Stimulated activated CD8-positive, alpha-beta memory T cell treated with anti-CD3 and anti-CD28 coated beads, Interleukin-2, amount 100 ng/mL, for 48 hours (primary cell): ENCODE results near the gene NDUFS5.
"Not testable (repeated sequence)": the region's sequence is repeated elsewhere in the genome, so short reads cannot be mapped to it uniquely, and the experiment has no call there.

Experiments
- DNase-seq, 2 donors: peaks; one replicate each; pipeline ENCODE4 v3.0.0-alpha.2; 2020; ENCODE audit warnings: low read depth in 2 of 2

NDUFS5 gene

DNA sequence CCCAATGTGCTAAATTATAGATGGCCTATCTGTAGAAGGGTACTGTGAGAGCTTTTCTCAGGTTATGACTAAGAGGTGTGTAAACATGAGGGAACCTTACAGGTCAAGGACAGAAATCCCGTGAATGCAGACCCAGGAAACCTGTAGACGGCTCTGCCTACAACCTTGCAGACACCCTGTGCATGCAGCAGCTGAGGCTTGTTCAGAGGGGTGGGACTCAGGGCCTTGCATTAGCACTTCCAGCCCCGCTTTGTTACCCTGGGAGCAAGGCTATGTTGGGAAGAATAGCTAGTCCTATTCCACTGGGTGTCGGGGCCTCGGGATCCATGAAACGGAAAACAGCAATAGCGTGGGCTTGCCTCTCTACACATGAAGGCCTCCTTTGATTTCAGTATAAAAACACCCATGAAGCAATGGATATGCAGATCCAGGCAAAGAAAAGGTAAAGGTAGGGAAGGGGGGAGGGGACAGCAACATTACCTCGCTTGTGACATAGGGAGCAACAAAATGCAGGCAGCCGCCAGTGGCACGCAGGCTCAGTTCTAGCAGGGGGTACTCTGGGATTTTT is 9.5 kb upstream of the NDUFS5 start:
- DNase-seq, result no peak

DNA sequence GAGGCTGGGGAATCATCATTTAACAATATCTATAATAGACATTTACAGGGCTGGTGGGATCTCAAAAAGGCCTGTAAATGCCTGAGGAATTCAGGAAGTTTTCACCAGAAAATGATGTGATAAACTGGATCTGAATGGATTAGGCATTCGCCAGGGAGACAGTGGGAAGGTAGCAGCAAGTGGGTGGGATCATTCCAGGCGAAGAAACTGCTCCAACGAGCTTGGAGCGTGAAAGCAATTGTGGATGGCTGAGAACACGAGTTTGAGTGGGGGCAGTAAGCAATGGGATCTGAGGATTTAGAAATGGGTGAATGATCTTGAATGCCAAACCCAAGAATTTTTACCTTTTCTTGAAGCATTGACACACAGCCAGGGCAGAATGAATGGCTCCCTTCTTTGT is 8.9 kb upstream of the NDUFS5 start:
- no peak for DNase-seq

DNA sequence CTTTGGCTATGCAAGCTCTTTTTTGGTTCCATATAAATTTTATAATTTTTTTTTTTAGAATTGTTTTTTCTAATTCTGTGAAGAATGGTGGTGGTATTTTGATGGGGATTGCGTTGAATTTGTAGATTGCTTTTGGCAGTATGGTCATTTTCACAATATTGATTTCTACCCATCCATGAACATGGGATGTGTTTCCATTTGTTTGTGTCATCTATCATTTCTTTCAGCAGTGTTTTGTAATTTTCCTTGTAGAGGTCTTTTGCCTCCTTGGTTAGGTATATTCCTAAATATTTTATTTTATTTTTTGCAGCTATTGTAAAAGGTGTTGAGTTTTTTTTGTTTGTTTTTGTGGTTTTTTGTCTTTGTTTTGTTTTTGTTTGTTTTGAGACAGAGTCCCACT is 5.7 kb upstream of the NDUFS5 start:
- not testable (repeated sequence) for DNase-seq

DNA sequence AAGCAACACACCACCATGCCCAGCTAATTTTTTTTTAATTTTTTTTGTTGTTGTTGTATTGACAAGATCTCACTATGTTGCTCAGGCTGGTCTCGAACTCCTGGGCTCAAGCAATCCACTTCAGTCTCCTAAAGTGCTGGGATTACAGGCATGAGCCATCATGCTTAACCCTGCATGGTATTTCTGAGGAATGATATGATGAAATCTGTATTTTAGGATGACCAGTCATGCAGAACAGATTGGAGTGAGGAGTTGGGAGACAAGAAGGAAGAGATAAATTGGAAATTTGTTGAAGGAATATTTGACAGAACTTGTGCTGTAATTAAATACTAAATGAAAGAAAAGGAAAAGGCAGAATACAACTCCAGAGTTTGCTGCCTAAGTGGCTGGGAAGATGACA is 4.7 kb upstream of the NDUFS5 start:
- no peak for DNase-seq

DNA sequence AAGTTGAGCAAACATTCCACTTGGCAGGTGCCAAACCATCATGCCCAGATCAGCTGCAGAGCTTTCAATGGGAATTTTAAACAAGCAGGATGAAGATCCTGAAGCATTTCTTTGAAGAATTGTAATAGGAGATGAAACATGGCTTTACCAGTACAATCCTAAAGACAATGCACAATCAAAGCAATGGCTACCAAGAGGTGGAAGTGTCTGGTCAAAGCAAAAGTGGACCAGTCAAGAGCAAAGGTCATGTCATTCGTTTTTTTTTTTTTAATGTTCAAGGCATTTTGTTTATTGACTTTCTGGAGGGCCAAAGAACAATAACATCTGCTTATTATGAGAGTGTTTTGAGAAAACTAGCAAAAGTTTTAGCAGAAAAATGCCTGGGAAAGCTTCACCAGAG is 3.0 kb upstream of the NDUFS5 start:
- DNase-seq, result no peak

DNA sequence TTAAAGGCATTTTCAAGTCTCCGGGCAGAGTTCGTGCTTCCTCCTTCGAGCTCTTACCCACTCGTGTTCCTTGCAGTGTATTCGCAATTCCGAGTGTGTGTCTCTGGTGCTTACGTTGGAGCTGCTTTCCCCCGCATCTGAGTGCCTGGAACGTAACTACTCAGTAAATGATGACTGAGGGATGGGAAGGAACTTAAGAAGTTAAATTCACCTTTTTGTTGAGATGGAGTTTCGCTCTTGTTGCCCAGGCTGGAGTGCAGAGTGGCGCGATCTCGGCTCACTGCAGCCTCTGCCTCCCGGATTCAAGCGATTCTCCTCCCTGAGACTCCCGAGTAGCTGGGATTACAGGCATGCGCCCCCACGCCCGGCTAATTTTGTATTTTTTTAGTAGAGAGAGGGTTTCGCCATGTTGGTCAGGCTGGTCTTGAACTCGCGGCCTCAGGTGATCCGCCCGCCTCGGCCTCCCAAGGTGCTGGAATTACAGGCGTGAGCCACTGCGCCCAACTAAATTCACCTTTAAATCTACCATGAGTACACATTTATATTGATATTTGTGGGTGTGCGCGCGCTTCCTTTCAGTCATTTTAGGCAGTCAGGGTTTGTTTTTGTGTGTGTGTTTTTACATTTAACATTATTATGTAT is 837 bp downstream of the NDUFS5 start:
- DNase-seq, result no peak

DNA sequence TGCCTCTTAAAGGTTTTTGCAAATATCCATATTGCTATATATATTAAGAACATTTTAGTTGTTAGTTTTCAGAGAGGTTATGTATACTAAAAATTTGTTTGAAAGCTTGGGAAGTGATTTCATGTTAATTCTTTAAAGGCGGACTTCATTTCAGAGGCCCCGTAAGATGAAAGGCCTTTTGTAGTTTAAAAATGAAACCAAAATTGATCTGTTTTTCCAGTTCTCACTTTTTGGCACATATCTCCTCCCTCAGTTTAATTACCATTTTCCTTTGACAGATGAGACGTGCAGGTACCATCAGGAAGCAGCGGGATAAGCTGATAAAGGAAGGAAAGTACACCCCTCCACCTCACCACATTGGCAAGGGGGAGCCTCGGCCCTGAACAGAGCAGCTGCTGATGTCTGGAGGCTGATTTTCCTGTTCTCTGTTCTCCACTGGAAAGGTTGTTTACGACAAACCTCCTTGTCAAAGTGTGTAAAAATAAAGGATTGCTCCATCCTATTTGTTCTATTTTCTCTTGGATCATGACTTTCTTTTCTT is 8.0 kb downstream of the NDUFS5 start:
- no peak for DNase-seq

DNA sequence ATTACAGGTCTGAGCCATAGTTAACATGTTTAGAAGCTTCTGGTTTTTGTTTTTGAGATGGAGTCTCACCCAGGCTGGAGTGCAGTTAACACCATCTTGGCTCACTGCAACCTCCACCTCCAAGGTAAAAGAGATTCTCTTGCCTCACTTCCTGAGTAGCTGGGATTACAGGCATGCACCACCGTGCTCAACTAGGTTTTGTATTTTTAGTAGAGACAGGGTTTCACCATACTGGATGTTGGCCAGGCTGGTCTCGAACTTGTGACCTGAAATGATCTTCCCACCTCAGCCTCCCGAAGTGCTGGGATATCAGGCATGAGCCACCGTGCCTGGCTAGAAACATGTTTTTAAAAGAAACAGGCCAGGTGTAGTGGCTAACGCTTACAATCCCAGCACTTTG is 10.5 kb downstream of the NDUFS5 start:
- no peak for DNase-seq

DNA sequence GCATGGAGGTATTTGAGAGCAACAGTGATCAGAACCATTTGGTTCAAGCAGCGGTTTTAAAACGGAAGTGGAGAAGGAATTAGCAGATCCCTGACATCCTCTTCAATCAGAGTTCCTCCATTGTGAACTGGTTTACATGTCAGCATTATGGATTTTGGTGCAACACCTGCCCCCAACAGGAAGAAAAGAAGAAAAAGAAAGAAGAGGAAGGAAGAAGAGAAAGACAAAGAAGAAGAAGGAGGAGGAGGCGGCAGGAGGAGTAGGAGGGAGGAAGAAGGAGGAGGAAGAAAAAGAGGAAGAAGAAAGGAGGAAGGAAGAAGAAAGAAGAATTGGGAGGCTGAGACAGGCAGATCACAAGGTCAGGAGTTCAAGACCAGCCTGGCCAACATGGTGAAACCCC is 17.4 kb downstream of the NDUFS5 start:
- DNase-seq, result no peak

DNA sequence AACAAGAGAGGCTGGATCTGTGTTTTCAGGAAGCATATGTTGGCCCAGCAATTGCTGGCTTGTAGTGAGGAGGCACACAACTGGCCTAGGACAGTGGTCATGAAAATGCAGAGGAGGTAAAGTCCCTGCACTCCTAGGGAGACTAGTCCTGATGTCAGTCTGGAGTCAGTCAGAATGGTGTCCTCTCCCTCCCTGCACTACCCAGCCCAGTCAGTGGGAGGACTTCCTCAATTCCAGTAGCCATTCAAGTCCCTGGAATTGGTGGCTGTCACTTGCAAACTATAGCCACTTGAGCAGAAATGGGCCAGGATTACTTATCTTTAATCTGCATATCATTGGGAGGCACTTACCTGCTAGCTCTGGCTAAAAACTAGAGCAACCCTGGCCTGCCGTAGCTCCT is 18.6 kb downstream of the NDUFS5 start:
- DNase-seq, result no peak

DNA sequence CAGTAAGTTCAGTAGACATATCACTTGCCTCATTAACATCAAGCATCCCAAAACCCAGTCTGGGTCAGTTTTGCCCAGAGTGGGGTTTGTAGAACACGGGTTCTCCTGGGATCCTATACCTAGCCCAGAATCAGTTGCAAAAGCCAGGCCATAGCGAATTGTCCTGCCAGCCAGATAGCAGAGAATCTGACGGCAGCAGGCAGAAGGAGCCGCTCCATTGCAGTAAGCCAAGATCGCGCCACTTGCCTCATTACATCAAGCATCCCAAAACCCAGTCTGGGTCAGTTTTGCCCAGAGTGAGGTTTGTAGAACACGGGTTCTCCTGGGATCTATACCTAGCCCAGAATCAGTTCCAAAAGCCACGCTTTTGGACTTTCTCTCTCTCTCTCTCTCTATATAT is 19.1 kb downstream of the NDUFS5 start:
- DNase-seq, result no peak

DNA sequence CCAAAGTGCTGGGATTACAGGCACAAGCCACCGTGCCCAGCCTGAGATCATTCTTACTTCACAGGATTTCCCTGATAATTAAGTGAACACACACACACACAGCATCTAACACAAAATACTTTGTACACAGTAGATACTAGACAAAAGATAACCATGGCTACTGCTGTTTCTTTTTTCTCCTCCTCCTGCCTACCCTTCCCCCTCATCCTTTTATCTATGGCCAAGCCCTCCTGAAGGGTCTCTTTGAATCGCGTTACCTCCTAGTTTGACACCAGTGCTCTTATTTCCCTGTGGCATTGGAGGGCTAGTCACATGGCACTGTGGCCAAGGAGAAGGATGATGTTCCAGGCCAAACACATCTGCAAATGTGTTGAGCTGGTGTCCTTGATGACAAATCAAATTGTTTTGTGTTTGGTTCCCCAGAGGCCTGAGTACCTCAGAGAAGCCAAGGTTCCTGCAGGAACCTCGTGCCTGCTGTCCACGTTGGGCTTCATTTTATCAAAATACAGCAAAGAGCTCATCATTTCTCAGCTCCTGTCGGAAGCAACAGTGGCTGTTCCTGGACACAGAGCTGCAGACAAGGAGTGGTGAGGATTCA is 20.6 kb downstream of the NDUFS5 start:
- no peak for DNase-seq

DNA sequence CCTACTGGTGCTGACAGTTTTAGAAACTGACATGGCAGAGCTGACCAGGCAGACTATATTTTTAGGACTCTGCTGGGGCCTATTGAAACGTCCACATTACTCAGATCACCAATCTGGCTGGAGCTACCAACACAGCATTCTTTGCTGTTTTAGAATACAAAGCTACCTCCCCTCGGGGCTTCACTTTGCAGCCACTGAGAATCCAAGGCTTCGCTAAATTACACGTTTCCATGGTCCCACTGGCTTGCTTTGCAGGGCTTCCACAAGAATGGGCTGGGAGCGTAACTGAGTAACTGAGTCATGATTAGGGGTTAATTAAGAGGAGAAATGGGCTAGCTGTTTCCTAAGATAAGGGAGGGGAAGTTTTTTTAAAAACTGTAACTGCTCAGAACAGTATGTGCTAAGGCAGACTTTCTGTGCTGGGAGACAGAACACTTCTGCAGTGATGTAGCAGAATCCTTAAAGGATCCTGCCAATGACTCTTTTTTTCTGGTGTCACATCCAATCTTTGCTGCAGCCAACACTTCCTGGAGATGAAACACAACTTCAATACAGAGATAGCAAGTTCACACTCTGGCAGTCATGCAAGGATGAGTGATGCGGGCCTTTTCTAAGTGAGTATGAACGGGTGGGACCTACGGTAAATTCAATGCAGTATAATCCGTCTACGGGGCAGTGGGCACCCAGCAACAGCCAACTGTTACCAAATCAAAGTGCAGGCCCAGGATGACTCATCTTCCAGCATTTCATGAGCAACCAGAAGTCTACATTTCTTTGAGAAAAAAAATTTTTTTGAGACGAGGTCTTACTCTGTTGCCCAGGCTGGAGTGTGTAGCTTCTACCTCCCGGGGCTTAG is 21.5 kb downstream of the NDUFS5 start:
- no peak for DNase-seq

DNA sequence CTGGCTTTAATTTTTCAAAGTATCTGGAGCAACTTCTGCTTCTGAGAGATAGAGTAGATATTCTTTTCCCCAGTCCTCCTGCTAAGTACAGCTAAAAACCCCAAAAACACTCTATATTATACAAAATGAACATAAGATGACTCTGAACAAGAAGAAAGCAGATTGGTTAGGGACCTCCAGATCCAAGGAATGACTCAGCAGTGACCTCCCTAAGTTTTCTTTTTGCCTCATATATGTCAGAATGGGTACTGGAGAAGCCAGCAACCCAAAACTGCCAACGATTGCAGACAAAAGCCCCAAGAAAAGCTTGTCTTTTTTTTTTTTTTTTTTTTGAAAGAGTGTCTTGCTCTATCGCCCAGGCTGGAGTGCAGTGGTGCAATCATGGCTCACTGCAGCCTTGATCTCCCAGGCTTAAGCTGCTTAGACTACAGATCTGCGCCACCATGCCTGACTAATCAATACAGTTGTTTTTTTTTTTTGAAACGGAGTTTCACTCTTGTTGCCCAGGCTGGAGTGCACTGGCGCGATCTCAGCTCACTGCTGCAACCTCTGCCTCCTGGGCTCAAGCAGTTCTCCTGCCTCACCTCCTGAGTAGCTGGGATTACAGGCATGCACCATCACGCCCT is 22.7 kb downstream of the NDUFS5 start:
- DNase-seq, result no peak

DNA sequence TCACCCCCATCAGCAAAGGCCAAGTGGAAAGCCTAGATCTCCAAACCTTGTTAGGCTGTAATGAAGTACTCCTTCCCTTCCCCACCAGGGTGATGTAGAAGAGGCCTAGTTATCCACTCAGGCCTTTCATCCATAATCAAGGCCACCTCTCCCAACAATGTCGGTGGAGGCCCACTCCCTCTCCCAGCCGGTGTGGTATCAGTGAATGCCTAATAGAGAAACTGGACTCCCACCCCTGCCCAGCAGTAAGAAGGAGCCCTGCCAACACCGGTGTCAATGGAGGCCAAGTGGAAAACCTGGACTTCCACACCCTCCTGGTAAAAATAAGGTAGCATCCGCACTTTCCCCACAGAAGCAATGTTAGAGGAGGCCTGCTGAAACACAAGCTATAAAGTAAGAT is 23.9 kb downstream of the NDUFS5 start:
- DNase-seq, result no peak

DNA sequence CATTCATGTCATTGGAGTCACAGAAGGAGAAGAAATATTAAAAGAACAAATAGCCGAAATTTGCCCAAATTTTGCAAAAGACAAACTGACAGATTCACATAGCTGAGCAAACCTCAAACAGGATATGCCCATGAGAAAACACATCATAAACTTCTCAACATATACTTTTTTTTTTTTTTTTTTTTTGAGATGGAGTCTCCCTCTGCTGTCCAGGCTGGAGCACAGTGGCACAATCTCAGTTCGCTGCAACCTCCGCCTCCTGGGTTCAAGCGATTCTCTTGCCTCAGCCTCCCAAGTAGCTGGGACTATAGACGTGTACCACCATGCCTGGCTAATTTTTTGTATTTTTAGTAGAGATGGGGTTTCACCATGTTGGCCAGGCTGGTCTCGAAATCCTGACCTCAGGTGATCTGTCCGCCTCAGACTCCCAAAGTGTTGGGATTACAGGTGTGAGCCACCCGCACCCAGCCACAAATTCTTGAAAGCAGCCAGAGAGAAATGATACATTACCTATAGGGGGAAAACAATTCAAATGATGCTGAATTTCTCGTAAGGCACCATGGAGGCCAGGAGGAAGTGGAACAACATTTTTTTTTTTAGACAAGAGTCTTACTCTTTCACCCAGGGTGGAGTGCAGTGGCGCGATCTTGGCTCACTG is 25.2 kb downstream of the NDUFS5 start:
- DNase-seq, result not testable (repeated sequence)

DNA sequence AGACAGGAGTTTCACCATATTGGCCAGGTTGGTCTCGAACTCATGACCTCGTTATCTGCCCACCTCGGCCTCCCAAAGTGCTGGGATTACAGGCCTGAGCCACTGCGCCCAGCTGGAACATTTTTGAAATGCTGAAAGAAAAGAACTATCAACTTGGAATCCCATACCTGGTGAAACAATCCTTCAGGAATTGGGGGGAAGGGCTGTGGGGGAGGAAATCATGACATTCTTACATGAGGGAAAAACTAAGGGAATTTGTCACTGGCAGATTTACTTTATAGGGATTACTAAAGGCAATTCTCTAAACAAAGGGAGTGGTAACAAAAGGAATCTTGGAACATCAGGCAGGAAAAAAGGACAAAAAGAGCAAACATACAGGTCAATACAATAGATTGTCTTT is 25.8 kb downstream of the NDUFS5 start:
- DNase-seq, result no peak

DNA sequence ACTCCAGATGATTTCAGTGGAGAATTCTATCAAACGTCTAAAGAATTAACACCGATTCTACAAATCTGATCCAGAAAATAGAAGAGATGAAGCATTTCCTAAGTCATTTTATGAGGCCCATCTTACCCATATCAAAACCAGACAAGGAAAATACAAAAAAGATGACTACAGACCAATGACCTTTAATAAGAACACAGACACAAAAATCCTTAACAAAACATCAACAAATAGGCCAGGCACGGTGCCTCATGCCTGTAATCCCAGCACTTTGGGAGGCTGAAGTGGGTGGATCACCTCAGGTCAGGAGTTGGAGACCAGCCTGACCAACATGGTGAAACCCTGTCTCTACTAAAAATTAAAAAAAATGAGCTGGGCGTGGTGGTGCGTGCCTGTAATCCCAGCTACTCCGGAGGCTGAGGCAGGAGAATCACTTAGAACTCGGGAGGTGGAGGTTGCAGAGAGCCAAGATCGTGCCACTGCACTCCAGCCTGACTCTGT is 29.1 kb downstream of the NDUFS5 start:
- not testable (repeated sequence) for DNase-seq

DNA sequence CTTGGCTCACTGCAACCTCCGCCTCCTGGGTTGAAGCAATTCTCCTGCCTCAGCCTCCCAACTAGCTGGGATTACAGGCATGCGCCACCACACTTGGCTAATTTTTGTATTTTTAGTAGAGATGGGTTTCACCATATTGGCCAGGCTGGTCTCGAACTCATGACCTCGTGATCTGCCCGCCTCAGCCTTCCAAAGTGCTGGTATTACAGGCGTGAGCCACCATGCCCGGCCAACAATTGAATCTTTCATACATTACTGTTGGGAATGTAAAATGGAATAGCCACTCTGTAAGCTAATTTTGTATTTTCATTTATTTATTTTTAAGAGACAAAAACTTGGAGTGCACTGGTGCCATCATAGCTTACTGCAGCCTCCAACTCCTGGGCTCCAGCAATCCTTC is 35.4 kb downstream of the NDUFS5 start:
- DNase-seq, result not testable (repeated sequence)

DNA sequence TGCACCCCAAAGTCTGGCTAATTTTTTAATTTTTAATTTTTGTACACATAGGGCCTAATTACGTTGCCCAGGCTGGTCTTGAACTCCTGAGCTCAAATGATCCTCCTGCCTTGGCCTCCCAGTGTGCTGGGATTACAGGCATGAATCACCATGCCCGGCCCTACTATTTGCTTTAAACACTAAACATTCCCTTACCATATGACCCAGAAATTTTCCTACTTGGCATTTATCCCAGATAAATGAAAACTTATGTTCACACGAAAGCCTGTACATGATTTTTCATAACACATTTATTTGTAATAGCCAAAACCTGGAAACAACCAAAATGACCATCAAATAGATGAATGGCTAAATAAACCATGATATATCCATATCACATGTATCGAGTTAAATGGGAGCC is 35.8 kb downstream of the NDUFS5 start:
- DNase-seq, result no peak

DNA sequence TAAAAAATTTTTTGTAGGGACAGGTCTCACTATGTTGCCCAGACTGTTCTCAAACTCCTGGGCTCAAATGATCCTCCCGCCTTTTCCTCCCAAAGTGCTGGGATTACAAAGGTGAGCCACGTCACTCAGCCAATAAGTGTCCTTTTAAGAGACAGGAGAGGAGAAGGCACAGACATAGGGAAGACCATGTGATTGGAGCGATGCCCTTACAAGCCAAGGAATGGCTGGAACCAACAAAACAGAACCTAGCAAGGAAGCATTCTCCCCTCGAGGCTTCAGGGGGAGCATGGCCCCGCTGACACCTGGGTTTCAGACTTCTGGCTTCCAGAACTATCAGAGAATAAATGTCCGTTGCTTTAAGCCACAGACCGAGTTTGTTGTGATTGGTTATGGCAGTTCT is 37.0 kb downstream of the NDUFS5 start:
- no peak for DNase-seq
